Upper lobe of right lung (tissue), 1 donor: ENCODE results near the gene PPARD. TPM values are rescaled to one million over a fixed set of nuclear protein-coding genes. Genes with fewer than 3 reads are reported as not detected.

ENCODE experiments used
- ATAC-seq: fragments of 200-7000 bp; cut with Tn5 transposase; one replicate; pipeline ENCODE4 v1.9.1; 2020; ENCODE audit warnings: mild to moderate bottlenecking, moderate library complexity
- DNase-seq: peaks from one replicate; pipeline ENCODE4 v3.0.0-alpha.2; 2020
- H3K27ac ChIP-seq: fragments of 200-600 bp; one replicate; pipeline ENCODE4 v1.8.0; 2022
- H3K27me3 ChIP-seq: fragments of 200-600 bp; one replicate; pipeline ENCODE4 v1.8.0; 2022; ENCODE audit warnings: mild to moderate bottlenecking
- H3K36me3 ChIP-seq: fragments of 200-600 bp; one replicate; pipeline ENCODE4 v1.8.0; 2022
- H3K4me1 ChIP-seq: fragments of 200-600 bp; one replicate; pipeline ENCODE4 v1.8.0; 2022
- H3K4me3 ChIP-seq: fragments of 200-600 bp; one replicate; pipeline ENCODE4 v1.8.0; 2022; ENCODE audit warnings: mild to moderate bottlenecking
- H3K9me3 ChIP-seq: fragments of 200-600 bp; one replicate; pipeline ENCODE4 v1.8.0; 2022
- intact Hi-C: fragments of 100-400 bp; cut with DNase I; formaldehyde crosslinking; loops from one replicate; pipeline ENCODE4 v1.11.0; 2022
- total RNA-seq: library from RNA; stranded (reverse); fragmentation: NEBNext Ultra II Directional; extraction: Animal tissue kit (Norgen Biotek cat#: 25700); gene quantifications from one replicate; pipeline ENCODE4 v1.2.1, GENCODE V29; 2021
- TF ChIP-seq, protein P1 (sequence below): fragments of 200-600 bp; IDR thresholded peaks from one replicate; pipeline ENCODE4 v1.8.0; 2022; ENCODE audit warnings: antibody characterized with exemption
- donor health status: DM: no; HTN: yes; CAD: no; lungs with severe emphysema.

The PPARD gene
- total RNA-seq, 1 donor from 2014 or later = 31.6 TPM

DNA sequence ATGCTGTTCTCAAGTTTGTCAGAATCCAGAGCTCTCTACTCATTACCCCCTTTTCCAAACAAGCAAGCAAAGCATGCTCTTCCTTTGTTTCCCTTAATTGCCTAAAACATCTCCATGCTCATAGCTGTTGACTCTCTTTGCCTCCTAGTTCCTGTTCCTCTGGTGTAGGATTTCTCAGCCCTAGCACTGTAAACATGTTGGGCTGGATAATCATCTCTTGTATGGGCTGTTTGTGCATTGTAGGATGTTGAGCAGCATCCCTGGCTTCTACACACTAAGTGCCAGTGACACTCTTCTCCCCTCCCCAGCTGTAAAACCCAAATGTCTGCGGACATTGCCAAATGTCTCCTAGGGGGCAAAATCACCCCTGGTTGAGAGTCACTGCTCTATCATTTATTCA is 14.0 kb downstream of the PPARD start:
- no peaks in the 10 kb centered on the region for H3K9me3 ChIP-seq
- no peak for ATAC-seq
- TF ChIP-seq, protein P1, sequence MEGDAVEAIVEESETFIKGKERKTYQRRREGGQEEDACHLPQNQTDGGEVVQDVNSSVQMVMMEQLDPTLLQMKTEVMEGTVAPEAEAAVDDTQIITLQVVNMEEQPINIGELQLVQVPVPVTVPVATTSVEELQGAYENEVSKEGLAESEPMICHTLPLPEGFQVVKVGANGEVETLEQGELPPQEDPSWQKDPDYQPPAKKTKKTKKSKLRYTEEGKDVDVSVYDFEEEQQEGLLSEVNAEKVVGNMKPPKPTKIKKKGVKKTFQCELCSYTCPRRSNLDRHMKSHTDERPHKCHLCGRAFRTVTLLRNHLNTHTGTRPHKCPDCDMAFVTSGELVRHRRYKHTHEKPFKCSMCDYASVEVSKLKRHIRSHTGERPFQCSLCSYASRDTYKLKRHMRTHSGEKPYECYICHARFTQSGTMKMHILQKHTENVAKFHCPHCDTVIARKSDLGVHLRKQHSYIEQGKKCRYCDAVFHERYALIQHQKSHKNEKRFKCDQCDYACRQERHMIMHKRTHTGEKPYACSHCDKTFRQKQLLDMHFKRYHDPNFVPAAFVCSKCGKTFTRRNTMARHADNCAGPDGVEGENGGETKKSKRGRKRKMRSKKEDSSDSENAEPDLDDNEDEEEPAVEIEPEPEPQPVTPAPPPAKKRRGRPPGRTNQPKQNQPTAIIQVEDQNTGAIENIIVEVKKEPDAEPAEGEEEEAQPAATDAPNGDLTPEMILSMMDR = no peak
- DNase-seq = no peak
- peaks cover 16% of the 10 kb centered on the region for H3K4me1 ChIP-seq
- H3K27ac ChIP-seq = no peak overlapping the region
- no peak overlapping the region for H3K4me3 ChIP-seq
- H3K36me3 ChIP-seq = peaks cover 55% of the 10 kb centered on the region
- intact Hi-C loops = no loop called here
- no peaks in the 10 kb centered on the region for H3K27me3 ChIP-seq

DNA sequence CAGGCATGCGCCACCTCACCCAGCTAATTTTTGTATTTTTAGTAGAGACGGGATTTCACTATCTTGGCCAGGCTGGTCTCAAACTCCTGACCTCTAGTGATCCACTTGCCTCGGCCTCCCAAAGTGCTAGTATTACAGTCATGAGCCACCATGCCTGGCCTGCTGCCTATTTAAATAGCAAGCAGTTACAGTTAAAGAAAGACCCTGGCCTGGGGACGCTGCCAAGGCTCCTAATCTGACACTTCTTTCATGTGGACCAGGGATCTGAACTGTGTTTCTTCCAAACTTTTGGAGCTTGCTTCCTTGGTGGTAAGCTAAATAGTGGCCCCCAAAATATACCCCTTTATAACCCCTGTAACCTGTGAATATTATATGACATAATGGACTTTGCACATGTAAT is 15.3 kb downstream of the PPARD start:
- no peak overlapping the region for H3K27ac ChIP-seq
- no peak for ATAC-seq
- H3K4me1 ChIP-seq = peaks cover 16% of the 10 kb centered on the region
- no peaks in the 10 kb centered on the region for H3K9me3 ChIP-seq
- H3K4me3 ChIP-seq = no peak overlapping the region
- H3K36me3 ChIP-seq = peaks cover 42% of the 10 kb centered on the region
- intact Hi-C loops = no loop called here
- no peaks in the 10 kb centered on the region for H3K27me3 ChIP-seq
- DNase-seq = no peak
- TF ChIP-seq, protein P1 = no peak

DNA sequence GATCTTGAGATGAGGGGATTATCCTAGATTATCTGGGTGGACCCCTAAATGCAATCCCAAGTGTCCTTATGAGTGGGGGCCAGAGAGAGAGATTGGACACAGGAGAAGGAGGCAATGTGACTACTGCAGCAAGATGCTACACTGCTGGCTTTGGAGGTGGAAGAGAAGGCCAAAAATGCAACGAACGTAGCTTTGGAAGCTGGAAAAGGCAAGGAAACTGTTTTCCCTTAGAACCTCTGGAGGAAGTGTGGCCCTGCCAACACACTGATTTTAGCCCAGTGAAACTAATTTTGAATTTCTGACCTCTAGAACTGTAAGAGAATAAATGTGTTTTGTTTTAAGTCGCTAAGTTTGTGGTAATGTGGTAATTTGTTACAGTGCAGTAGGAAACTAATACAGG is 15.7 kb downstream of the PPARD start:
- TF ChIP-seq, protein P1 = no peak
- H3K27ac ChIP-seq = no peak overlapping the region
- H3K27me3 ChIP-seq = no peaks in the 10 kb centered on the region
- H3K4me1 ChIP-seq = peaks cover 16% of the 10 kb centered on the region
- H3K9me3 ChIP-seq = no peaks in the 10 kb centered on the region
- H3K4me3 ChIP-seq = no peak overlapping the region
- DNase-seq (no peak), ATAC-seq (no peak)
- peaks cover 38% of the 10 kb centered on the region for H3K36me3 ChIP-seq
- intact Hi-C loops = no loop called here

DNA sequence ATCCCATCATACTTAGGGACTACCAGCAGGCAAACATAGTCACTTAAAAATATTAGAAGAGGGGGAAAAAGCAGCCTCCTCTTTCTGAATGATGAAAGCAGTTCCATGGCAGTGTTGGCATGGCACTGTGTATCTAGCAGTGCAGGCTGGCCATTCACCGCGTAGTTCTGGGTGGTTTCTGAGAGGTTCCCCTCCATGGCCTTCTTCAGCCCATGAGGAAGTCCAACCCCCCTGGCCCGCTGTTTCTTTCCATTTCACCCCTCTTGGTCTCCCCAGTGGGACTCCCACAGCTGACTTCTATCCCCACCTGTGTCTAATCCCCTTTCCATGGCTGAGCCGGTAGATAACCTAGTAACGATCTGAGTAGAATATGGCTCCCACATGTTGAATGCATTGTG is 17.0 kb downstream of the PPARD start:
- Histone ChIP-seq H3K4me1 (peaks cover 16% of the 10 kb centered on the region), H3K27ac (no peak overlapping the region), H3K27me3 (no peaks in the 10 kb centered on the region), H3K9me3 (no peaks in the 10 kb centered on the region), H3K36me3 (peaks cover 29% of the 10 kb centered on the region), H3K4me3 (no peak overlapping the region)
- intact Hi-C loops = no loop called here
- ATAC-seq = no peak
- TF ChIP-seq, protein P1 = no peak
- DNase-seq = no peak

DNA sequence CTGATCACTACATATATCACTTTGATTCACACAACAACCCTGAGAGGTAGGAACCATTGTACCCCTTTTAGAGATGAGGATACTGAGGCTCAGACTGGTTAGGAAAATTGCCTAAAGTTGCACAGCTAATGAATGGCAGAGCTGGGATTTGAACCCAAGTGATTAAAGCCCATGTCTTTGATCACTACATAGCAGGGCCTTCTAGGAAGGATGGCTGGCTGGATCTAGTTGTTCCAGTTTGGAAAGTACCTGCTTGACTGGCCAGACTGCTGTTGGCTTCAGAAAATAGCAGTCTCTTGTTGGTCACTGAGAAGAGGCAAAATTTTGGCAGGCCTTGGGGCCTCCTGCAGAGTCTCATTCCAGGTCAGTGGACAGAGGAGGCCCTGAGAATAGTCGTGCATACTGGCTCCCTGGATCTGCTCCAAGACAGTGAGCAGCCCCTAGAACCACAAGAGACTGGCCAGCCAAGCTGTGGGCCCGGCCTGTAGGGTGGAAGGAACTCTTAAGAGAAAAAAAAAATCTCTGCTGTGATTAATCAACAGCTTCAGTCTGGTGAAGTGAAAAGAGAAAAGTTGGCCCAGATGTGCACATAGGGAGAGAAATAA is 17.5 kb downstream of the PPARD start:
- H3K36me3 ChIP-seq = peaks cover 24% of the 10 kb centered on the region
- H3K9me3 ChIP-seq = no peaks in the 10 kb centered on the region
- intact Hi-C loops = no loop called here
- peak overlapping the region; percentile 27 for H3K27ac ChIP-seq
- TF ChIP-seq, protein P1 = no peak
- no peak for DNase-seq
- peaks cover 16% of the 10 kb centered on the region for H3K4me1 ChIP-seq
- H3K27me3 ChIP-seq = no peaks in the 10 kb centered on the region
- ATAC-seq = peak; percentile 7
- no peak overlapping the region for H3K4me3 ChIP-seq
